SW480 (cell line): Measurements from ENCODE around the gene SPINK9.
"Not testable (repeated sequence)": the region's sequence is repeated elsewhere in the genome, so short reads cannot be mapped to it uniquely, and the experiment has no call there.

Experiments
- DNase-seq: peaks from one replicate; pipeline ENCODE4 v3.0.0-alpha.2; 2016; ENCODE audit warnings: low spot score

SPINK9 gene, protein sequence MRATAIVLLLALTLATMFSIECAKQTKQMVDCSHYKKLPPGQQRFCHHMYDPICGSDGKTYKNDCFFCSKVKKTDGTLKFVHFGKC

DNA sequence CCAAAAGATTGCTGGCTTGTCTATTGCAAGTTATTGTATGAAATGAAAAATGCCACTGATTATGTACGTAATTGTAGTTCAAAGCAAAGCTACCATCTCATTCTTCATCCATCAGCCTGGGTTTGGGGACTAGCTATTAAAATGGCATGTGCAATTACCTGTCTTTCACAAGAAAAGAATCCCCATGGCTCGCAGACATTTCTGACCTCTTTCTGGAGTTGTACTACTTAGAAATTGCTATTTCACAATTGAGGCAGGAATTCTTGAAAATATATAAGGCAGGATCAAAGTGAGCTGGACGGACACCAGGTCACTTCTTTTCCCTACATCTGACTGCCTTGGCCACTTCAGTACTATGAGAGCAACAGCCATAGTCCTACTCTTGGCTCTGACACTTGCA lies at the start of gene SPINK9:
Gene SPINK9, plus strand, starts transcription at position 301 of the 400 bp plus-strand sequence. Its CDS starts 55 bp downstream, at position 356.
- no peak for DNase-seq

DNA sequence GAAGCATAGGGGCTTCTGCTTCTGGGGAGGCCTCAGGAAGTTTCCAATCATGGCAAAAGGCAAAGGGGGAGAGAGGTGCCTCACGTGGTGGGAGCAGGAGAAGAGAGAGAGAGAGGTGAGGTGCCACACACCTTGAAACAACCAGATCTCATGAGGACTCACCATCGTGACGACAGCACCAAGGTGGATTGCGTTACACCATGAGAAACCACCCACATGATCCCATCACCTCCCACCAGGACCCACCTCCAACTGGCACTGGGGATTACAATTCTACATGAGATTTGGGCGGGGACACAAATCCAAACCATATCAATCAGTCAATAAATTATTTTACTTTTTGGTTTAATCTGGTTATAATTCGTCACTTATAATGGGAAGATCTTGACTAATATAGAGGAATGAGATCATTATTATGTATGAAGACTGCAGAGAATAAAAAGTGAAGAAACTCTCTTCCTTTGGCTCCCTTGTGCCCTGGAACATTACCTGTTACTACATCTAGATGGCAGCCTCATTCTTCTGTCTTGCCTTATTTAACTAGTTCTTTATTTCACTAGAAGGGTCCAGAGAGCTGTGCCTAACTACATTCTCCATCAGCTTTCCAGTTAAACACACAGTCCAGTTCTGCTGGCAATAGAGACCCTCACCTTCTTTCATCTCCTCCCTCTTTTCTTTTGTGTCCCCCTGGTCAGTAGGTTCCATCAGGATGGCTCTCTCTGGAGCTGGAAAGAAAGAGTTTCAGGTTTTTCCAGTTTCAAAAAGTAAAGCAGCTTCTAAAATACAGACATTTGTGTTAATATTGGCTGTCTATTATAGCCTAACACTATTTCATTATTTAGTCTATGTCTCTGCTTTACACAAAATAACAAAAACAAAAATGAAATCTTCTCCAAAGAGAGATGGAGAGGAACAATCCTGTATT lies 44.8 kb upstream of the SPINK9 start:
- DNase-seq = peak; percentile 54

GRCh38 chr5:148297731-148298130 lies 37.6 kb upstream of the SPINK9 start:
- no peak for DNase-seq

DNA sequence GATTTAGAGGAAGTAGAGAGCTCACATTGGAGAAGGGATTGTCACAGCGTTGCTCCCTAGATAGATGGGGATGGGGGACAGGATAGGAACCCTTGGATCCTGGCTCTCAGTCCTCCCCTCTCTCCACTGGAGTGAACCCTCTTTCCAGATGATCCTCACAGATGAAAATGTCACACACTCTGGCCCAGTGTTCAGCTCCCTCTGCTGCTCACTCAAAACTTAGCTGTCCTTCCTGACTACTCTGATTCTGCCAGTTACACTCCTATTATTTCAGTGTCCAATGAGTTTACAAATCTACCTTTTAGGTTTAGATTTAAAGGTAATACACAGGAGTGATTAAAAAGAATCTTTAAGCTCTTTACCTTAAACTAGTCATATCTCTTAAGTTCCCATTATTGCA lies 28.9 kb upstream of the SPINK9 start:
- no peak for DNase-seq

GRCh38 chr5:148309019-148309418 lies 26.3 kb upstream of the SPINK9 start:
- no peak for DNase-seq

DNA sequence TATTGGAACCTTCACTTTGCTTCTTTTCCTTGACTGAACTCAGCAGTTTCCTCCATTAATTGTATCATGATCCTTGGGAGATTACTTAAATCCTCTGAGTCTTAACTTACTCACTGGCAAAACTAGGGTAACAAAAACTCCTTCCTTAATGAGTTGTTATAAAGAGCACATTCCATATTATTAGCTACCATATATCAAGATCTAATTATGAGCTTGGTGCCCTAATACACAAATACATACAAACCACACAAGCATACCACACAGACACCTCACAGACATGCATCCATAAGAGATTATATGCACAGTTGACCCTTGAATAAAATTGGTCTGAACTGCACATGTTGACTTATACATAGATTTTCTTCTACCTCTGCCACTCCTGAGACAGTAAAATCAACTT lies 25.6 kb upstream of the SPINK9 start:
- DNase-seq = no peak

- DNase-seq = no peak
These were observed 23.9 kb upstream of the SPINK9 start for GRCh38 chr5:148311484-148311883.

DNA sequence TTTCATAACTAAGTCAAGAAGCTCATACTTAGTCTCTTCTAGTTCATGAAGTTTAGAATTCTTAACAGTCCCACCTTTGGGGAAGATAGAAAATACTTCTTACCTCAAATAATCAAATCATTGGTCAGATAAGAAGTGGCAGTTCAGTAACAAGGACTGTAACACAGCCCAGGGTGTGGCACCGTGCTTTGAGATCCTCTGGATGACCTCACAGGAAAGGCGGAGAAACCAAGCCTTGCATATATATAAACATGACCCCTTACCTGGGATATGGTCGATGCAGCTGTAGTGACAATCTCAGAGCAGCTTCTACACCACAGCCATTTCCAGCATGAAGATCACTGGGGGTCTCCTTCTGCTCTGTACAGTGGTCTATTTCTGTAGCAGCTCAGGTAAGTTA lies 23.2 kb upstream of the SPINK9 start, which contains the start of gene SPINK7:
Gene SPINK7, plus strand, starts transcription at position 271 of the 400 bp plus-strand sequence. Its CDS starts 61 bp downstream, at position 332.
- no peak for DNase-seq

GRCh38 chr5:148314187-148314586 lies 21.2 kb upstream of the SPINK9 start:
- no peak for DNase-seq

- no peak for DNase-seq
These were observed 20.6 kb upstream of the SPINK9 start for GRCh38 chr5:148314731-148315130.

GRCh38 chr5:148320011-148320963 lies 15.1 kb upstream of the SPINK9 start:
- not testable (repeated sequence) for DNase-seq

DNA sequence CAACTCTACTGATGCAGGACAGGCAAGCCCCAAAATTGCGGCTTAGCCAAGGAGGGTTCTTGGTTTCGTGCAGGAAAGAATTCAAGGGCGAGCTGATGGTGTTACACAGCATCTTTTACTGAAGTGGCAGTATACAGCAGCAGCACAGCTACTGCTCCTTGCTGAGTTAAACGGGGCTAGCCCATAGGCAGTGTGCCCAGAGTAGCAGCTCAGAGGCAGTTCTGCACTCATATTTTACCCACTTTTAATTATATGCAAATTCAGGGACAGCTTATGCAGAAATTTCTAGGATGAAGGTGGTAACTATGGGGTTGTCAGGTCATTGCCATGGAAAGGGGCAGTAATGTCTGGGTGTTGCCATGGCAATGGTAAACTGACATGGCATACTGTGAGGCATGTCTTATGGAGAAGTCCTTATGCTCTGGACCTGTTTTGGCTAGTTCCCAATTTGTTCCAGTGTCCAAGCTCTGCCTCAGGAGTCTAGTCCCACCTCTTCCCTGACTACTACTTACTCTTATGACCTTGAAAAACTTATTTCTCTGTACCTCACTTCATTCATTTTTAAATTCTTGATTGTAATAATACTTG lies 2.0 kb upstream of the SPINK9 start:
- no peak for DNase-seq

DNA sequence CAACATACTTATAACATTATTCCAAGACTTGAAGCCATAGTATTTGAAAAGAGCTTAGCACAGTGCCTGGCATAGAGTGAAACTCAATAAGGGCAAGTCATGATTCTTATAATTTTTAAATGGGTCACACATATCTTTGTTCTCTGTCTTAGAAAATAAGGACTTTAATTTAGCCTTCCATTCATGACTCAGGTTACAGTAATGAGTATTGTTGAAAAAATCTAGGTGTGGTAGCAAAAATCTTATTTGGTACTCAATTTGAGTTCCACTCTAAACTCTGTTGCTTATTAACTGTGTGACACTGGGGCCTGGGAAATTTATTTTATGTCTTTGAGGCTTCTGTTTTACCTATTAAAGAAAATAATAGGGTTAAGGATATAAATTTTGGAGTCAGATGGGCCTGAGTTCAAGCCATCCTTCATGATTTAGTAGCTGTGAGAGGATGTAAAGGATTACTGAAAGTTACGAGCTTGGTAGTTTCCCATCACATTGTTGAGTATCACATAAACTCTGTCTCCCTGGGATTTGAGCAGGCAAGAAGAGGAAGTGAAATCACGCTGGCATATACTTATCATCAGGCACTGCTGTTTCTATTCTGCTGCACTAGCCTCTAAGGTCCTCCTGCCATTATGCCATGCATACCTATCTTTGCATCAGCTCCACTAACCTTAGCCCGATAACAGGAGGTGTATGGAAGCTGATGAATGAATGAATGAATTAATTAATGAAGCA lies 1.5 kb downstream of the SPINK9 start:
- DNase-seq = no peak

DNA sequence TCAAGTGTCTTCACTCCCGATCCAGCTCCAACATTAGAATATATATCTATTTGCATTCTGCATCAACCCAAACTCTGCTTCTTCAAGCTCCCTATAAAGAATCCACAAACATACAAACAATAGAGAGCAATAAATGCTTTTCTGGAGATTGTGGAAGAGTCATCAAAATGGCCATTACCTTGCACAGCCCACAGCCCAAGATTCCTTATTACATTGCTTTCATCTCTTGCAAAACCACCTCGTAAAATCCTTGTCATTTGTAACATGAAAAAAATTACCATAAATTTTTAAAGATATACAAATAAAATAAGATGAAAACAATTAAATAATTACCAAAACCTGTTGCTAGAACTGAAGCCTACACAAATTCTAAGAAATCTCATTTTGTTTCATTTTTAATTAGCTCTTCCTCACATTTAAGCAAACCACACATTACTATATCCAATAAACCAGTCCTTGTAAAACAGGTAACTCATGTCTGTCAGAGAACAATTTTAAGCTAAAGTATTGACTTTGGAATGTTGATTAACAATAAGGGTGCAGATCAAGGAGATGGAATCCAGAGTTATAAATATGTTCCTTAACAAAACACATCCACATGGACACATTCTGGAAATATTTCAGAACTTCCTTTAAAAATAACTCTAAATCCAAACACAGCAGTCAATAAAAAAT lies 7.1 kb downstream of the SPINK9 start:
- no peak for DNase-seq

DNA sequence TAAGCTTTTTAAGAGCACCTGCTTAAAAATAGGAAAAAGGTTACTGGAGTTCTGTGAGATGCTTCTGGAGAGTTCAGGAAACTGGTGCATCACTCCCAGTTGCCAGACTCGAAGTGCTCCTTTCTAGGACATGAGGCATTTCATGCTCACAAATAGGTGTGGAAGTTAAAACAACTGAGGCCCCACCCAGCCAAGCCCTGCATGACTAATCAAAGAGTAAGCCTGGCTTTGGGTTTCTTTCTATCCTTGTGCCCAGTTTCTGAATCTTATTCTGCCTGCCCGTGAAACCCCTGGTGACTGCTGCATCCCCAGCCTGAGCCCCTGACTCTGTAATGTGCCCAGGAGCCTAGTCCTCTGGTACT lies 7.7 kb downstream of the SPINK9 start:
- DNase-seq = peak; percentile 77

DNA sequence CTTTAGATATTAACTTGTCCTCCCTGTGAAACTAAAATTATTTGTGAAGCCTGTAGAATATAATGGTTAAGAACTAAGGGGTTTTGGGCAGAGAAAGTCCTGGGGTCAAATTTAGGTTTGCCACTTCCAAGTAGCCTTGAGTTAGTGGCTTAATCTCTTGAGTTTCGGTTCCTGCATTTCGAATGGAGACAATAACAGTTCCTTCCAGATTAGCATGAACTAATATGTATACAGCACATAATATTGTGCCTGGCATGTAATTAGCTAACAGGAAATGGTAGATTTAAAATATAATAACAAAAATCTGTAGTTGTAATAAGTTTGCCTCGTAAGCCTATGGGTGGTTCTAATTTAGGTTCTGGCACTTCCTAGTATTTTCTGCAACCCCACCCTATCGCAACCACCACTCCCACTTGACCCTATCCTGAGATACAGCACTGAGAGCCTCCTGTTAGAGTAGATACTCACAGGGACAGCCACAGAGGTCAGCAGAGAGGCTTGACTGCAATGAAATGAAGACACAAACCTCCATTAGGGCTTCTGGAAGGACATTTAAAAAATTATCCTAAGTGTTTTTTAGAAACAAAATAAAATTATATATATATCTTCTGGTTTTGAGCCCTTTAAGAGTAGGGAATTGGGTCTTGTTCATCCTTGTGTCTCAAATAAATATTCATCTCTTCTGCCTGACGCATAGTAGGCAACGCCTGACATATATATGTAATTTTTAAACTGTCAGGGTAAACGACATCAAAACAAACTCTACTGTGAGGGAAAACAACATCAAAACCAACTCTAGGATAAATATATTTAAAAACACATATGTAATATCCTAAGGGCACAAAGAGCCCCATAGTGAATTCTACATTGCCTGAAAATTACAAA lies 8.5 kb downstream of the SPINK9 start:
- DNase-seq = no peak

- DNase-seq = no peak
These were observed 12.3 kb downstream of the SPINK9 start for GRCh38 chr5:148347706-148348105.

- no peak for DNase-seq
These were observed 17.3 kb downstream of the SPINK9 start for GRCh38 chr5:148352696-148353095.

GRCh38 chr5:148353634-148354033 lies 18.3 kb downstream of the SPINK9 start:
- DNase-seq = no peak

DNA sequence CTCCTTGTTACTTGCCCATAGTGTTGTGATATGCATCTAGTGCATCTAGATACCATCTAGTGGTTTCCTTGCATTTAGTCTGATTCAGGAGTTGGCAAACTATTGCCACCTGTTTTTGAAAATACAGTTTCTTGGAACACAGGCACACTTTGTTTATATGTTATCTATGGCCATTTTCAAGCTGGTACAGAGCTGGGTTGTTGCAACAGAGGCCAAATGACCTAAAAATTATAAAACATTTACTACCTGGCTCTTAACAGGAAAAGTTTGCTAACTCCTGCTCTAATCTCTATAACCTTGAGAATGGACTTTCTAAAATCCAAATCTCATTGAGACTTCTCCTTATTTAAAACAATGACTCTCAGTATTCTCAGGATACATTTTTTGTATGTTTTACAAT lies 29.0 kb downstream of the SPINK9 start:
- DNase-seq = no peak
